Stimulated activated CD8-positive, alpha-beta memory T cell treated with anti-CD3 and anti-CD28 coated beads, Interleukin-4, amount 100 ng/mL, for 1 hour (primary cell): ENCODE results near the gene PRMT9.

Experiments
- DNase-seq, 2 donors: peaks; one replicate each; pipeline ENCODE4 v3.0.0-alpha.2; 2020; ENCODE audit warnings: low read depth in 2 of 2, low spot score in 1 of 2

The PRMT9 gene

DNA sequence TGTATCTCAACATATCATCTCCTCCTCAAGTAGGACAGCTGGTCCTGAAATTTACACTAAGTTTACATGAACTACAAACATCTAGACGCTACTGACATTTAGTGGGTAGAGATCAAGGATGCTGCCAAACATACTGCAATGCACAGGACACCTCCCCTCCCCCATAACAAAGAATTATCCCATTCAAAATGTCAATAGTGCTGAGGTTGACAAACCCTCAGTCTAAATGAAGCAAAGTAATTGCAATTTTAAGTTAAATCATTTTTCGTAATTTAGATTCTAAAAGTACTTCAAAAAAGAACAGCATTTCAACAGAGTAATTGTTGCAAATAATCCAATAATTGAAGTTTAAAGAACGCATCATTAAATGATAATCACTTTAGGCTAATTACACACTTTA lies 1.2 kb downstream of the PRMT9 start:
- DNase-seq = no peak

DNA sequence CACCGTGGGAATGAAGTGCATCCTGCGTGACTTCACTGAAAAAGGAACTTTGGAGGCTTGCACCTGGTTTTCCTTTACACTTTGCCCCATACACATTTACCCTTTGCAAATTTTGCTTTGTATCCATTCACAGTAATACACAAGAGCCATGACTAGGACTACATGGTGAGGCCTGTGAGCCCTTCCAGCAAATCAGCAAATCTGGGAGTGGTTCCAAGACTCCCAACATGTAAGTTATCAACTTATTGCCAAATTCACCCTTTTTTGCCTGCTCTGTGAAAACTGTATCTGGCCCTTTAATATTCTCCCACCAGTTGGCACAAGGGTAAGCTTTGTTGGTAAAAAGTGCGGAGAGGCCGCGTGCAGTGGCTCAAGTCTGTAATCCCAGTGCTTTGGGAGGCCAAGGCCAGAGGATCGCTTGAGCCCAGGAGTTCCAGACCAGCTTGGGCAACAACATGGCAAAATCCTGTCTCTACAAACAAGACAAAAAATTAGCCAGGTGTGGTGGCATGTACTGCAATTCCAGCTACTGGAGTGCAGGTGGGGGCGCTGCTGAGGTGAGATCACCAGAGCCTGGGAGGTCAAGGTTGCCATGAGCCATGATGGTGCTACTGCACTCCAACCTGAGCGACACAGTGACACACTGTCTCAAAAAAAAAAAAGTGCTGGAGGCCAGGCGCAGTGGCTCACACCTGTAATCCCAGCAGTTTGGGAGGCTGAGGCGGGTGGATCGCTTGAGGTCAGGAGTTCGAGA lies 5.0 kb downstream of the PRMT9 start:
- DNase-seq = no peak

DNA sequence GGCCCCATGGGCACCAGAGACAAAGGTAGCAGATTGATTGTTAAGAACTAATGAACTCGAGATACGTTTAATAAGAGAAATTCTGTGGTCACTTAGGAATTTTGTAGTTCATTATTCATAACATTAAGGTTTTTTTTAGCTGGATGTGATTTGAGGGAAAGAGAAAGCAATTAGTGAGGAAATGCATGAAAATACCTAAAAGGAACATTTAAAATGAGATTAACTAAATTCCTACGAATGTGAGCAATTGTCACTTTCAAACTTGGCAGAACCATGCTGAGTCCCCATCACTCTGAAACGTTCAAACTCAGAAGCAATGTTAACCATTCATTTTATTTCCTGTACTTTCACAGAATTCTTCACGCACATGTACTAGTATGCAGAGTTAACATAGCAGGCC lies 5.9 kb downstream of the PRMT9 start:
- DNase-seq = no peak

DNA sequence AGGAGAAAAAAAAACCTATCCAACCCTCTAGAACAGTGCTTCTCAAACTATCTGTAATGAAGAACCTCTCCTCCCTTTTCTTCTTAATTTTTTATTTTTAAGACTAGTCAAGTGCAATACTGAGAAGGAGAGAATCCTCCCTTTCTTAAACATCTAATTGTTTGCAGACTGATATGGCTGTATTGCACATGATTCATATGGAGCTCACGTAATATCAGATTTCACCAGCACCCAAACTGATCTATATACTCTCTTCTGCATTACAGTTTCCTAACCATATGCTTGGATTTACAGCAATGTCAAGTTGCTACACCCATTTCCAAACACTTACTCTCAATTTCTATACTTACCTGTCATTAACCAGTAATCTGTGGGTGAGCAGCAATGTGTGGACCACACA lies 9.5 kb downstream of the PRMT9 start:
- DNase-seq = no peak

DNA sequence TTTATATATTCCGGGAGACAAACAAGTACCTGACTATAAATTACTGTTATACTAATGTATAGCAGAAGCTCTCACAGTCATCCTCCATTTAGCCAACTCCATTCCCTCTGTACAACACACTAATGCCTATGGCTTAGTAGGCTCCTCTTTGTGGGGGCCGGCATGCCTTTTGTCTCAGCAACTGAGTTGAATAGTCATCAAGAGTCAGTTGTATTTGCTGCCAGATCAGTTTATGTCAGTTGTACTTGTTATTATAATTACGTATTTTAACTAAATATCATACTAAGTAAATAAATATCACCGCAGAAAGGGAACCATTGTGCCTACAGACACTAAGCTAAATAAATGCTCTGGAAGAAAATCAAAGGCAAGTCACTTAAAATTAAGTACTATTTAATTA lies 9.9 kb downstream of the PRMT9 start:
- DNase-seq = no peak

DNA sequence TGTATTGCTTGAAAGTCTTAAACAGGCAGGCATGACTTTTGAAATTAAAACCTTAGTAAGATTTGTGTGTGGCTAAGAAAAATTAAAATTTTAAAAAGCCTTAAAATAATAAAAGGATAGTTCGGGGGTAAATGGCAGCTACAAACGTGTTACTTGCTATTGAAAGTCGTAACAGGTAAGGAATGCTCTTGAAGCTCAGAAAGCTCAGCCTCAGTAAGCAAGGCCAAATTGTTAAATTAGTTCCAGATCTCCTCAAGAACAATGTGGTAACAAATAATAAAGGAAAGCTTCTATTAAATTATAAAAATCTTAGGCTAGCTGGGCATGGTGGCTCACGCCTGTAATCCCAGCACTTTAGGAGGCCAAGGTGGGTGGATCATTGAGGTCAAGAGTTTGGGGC lies 25.5 kb downstream of the PRMT9 start:
- DNase-seq = no peak

DNA sequence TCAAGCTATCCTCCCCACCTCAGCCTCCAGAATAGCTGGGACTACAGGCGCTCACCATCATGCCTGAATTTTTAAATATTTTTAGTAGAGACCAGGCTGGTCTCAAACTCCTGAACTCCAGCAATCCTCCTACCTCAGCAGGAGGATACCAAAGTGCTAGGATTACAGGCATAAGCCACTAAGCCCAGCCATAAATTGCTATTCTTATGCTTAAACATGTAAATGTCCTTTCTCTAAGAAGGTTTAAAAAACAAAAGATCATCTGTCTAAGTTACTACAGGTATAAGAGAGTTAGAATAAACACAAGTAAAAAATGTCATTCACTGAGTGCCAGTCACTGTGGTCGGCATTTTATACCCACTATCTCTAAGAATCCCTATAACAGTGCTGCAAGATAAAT lies 28.3 kb downstream of the PRMT9 start:
- no peak for DNase-seq

DNA sequence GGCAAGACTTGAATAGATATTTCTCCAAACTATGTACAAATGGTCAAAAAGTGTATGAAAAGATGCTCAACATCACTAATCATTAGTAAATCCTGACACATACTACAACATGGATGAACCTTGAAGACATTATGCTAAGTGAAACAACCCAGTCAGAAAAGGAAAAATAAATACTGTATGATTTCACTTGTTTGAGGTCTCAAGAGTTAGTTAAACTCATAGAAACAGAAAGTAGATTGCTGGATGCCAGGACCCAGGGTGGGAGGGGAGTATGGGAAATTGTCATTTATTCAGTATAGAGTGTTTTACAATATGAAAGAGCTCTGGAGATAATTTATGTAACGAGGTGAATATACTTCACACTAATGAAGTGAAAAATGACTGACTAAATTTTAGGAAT lies 32.4 kb downstream of the PRMT9 start:
- DNase-seq = no peak

DNA sequence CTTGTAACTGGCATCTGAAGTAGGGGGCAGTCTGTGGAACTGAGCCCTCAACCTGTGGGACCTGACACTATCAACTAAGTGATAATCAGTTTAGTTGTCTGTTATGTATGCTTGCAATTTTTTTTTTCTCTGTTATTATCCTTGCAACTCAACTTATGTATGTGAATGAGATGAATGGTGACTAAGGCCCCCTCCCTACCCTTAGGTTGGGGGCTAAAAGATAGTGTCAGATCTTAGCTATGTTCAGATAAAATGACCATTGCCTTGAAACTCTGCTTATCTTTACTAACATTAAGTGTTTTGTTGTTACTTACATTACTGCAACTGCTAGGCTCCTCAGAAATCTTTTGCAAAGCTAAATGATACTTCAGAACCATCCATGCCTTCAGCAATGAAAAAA lies 35.3 kb downstream of the PRMT9 start:
- DNase-seq = no peak

DNA sequence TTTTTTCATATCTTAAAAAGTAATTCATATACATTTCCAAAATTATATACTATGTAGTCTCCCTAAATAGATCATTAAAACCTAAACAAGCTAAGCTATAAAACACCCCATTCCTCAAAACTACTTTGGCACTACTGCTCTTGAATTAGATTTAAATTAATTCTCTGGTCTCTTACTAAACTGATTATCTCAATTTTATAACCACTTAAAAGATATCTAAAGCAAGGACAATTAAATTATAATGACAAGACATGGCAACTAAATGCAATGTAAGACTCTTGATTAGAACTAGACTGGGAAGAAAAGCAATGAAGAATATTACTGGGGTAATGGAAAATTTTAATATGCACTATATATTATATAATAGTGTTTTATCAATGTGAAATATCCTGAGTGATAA lies 38.9 kb downstream of the PRMT9 start:
- DNase-seq = no peak

DNA sequence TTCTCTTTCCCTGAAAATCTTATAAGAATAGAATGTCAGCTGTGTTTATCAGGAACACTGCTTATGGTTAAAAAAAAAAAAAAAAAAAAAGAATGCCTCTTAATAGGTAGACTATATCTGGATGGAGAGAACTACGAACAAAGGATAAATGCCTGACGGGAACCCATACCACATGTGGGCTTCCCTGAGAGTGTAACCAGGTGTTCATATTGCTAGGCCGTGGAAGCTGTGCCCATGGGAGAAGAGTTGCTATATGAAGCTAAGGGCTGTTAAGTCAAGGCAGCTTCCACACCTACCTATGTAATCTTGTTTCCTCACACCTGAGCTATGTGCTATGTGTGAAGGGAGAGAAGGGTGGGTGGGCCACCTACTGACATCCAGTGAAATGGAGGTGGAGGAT lies 39.5 kb downstream of the PRMT9 start:
- DNase-seq = no peak

DNA sequence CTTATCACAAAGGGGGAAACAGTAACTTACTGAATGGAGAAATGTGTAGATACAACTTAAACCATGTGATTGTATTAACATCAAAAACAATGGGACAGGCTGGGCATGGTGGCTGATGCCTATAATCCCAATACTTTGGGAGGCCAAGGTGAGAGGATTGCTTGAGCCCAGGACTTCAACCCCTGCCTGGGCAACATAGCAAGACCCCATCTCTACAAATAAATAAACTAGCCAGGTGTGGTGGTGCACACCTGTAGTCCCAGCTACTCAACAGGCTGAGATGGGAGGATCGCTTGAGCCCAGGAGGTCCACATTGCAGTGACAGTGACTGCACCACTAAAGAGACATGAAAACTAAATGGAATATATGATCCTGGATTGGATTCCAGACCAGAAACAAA lies 40.3 kb downstream of the PRMT9 start:
- no peak for DNase-seq

DNA sequence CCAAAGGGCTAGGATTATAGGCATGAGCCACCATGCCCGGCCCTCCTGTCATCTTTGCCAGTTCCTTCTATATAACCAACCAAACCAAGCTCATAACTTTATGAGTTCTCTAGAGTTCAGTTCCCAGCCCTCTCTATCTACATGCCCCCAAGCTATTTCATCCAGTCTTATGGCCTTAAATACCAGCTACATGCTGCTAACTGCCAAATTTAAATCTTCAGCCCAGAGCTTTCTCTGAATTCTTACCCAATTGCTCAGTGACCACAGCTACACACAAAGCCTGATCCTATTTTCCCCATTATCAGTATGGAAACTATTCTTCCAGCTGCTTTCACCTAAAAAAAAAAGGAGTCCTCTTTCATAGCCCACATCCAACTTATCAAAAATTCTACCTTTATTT lies 43.6 kb downstream of the PRMT9 start:
- DNase-seq = no peak

DNA sequence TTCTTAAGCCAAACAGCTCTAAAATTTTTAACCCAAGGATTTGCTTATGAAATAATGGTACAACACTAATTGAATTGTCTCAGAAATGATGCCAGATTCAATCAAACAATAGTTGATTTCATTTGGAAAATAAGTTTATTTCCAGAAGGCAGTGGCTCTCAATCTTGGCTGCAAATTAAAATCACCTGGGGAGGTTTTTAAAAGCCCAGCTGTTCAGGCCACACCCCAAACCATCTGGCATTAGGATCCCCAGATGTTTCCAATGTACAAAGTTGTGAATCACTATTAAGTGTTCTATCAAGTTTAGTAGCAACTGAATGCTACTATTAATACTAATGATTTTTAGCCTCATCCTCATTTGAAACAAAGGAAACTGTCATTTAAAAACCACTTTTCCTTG lies 44.6 kb downstream of the PRMT9 start:
- DNase-seq = no peak

DNA sequence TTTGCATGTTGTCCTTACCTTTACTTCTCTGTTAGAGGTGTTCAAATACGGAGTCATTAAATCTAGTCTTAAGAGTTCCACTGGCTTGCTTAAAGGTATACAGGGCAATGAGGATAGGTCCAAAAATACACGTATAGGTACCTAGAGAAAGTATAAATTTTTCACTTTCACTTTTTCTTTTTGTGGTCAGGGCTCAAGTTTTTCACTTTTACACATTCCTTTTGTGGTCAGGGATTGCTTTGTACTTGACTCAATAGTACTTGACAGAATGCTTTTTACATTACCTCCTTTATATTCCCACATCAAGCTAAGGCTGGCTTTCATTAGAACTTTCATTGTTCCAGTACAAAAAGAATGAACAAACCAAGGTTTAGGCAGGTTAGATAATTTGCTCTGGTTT lies 45.0 kb downstream of the PRMT9 start:
- no peak for DNase-seq

DNA sequence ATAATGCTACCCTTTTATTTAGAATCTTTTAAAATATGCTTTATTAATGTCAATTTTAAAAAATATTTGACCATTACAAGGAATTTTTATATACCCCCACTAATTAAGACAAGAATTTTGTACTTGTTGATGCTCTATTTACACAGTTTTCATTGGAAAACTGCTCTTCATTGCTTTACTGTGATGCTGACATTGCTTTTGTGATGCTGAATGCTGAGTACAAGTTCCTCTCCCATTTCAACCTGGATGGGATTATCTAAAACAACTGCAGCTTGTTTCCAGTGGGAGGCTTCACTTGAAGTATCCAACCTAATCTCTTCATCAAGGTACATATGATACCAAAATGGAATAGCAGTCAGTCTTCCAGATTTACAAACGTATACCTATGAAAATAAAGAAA lies 45.6 kb downstream of the PRMT9 start:
- DNase-seq = no peak

DNA sequence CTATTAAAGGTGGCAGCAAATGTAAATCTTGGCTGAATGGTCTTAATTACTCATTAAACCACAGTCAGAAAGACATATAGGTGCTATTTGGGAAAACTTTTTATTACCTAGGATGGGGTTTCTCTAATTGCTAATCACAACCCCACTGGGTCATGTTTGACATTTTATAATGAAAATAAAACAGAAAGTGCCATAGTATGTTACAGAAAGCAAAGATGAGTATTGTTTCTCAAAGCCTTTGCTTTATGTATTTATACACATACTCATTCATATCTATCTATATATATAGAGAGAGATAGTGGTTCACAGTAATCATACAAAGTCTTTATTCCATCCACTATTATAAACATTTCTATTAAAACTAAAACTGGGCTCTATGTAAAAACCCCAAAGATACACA lies 48.6 kb downstream of the PRMT9 start:
- DNase-seq = no peak

DNA sequence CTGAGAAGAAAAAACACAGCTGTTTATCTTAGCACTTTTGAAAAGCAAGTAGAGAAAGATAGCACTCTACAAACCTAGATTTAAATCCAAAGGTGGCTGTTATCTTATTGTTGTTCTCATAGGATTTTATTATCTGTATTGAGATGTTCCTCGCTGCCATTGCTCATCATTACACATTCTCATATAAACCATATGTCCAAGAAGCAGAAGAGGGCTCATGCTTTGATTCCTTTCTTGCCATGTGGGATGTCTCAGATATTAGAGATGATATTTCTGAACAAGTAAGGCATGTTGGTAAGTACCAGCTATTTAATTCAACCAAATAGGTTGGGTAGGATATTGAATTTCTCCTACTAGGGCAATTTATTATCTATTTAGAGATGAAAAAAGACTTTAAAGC lies 50.3 kb downstream of the PRMT9 start:
- DNase-seq = no peak

DNA sequence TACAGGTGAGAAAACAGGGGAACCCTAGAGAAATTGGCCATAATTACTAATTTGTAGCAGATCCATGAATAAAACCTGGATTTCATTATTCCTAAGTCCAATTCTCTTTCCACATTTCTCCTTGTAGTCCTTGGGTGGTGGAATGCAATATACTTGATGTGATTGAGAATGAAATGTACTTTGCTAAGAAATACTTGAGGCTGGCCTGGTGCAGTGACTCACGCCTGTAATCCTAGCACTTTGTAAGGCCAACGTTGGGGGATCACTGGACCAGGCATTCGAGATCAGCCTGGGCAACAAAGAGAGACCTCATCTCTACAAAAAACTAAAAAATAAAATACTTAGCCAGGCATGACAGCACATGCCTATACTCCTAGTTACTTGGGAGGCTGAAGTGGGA lies 50.9 kb downstream of the PRMT9 start:
- no peak for DNase-seq

DNA sequence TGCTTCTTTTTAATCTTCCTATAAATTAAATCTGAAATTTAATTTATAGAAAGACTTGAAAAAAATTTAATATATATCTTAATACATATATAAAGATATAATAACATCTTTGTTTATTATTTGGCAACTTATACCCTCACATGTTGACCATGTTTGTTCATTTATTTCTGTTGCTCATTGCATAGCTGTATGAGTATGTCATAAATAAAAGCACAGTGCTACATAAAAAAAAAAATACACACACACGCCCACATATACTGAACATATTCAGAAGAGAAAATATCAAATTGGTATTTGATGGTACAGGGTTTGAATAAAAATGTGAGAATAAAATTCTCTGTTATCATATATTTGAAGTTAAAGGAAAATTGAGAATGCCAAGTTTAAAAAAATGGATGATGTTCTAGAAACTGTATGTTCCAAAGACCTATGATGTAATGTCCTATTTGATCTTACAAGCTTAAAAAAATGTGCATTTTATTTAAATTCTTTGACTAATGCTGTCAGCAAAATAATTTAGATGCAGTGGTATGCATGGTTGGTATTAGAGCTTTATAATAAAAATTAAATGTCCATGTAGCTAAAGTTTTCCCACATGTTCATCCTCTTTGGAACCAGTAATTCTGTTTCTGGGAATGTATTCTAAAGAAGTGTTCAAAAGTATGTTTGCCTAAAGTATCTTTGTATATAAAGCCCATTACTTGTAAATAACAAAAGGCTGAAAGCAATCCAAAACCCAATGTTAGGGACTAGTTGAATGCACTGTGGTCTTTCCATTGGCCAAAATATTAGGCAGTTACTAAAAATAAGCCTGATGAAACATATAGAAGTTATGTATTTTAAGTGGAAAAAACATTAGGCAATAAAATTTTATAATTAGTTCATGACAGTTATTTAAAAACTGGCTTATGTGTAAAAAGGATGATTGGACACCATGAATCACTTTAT lies 53.9 kb downstream of the PRMT9 start:
- no peak for DNase-seq

DNA sequence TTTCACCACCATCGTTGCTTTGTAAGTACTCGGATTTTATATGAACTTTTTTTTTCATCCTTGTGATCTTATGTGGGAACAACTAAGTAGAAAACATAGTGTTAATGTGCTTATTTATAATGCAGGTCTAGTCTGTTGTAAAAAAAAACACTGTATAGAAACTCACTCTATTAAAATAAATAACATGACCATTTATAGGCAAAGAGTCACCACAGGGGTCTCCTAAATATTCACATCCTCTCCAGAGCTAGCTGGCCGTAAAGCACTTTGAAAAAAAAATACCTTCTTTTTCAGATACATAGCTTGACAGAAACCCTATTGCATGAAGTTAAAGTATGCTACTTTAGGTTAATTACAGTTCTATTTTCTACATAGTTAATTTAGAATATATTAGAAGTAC lies 55.5 kb downstream of the PRMT9 start:
- no peak for DNase-seq

DNA sequence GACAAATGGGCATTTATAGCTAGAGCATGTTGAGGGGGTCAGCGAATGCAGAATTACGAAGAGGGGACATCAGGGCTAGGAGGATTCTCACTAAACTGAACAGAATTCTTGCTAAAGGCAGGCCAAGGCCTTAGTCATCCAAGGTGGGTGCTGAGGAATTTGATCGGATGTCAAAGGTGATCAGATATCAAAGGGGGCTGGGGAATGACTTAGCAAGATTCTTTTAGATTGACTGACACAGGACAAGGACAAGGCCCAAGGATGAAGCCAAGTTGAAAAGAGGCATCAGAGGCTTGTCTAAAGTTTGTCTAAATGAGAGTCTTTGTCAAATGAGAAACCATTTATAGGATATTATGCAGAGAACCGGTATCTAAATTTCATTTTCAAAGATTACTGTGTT lies 57.1 kb downstream of the PRMT9 start:
- no peak for DNase-seq

DNA sequence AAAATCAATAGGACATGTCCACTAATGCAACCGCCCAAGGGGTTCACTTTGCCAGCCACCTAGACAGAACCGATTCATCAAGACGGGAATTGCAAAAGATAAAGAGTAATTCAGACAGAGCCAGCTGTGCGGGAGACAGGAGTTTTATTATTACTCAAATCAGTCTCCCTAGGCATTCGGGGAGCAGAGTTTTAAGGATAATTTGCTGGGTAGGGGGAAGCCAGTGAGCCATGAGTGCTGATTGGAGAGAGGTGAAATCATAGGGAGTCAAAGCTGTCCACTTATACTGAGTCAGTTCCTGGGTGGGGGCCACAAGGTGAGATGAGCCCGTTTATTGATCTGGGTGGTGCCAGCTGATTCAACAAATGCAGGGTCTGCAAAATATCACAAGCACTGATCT lies 58.2 kb downstream of the PRMT9 start:
- no peak for DNase-seq
